ENCODE data around the gene ICE1.
"Not testable (repeated sequence)": the region's sequence is repeated elsewhere in the genome, so short reads cannot be mapped to it uniquely, and the experiment has no call there.

Gene ICE1

GRCh38 chr5:5421961-5422818 is at the start of gene ICE1:
TSS of gene ICE1 (plus strand) at chr5:5422677. CDS start at chr5:5422916, 239 bp downstream.
- peak; percentile 95 for DNase-seq

- DNase-seq, result no peak
Observed at GRCh38 chr5:5372930-5373329, 49.5 kb upstream of the ICE1 start.

- DNase-seq, result no peak
Observed at GRCh38 chr5:5373351-5373989, 49.0 kb upstream of the ICE1 start.

- DNase-seq, result no peak
Observed at GRCh38 chr5:5374009-5374715, 48.3 kb upstream of the ICE1 start.

- DNase-seq, result no peak
Observed at GRCh38 chr5:5377780-5378179, 44.7 kb upstream of the ICE1 start.

GRCh38 chr5:5378531-5378930 is 43.9 kb upstream of the ICE1 start:
- DNase-seq, result no peak

GRCh38 chr5:5380298-5380697 is 42.2 kb upstream of the ICE1 start:
- no peak for DNase-seq

- DNase-seq, result no peak
Observed at GRCh38 chr5:5381310-5381913, 41.1 kb upstream of the ICE1 start.

- no peak for DNase-seq
Observed at GRCh38 chr5:5383461-5383860, 39.0 kb upstream of the ICE1 start.

GRCh38 chr5:5384660-5385330 is 37.7 kb upstream of the ICE1 start:
- DNase-seq, result no peak

- DNase-seq, result no peak
Observed at GRCh38 chr5:5385331-5385662, 37.2 kb upstream of the ICE1 start.

- DNase-seq, result no peak
Observed at GRCh38 chr5:5386329-5386728, 36.1 kb upstream of the ICE1 start.

- no peak for DNase-seq
Observed at GRCh38 chr5:5387192-5387591, 35.3 kb upstream of the ICE1 start.

- no peak for DNase-seq
Observed at GRCh38 chr5:5387777-5388176, 34.7 kb upstream of the ICE1 start.

GRCh38 chr5:5390121-5390869 is 32.2 kb upstream of the ICE1 start:
- not testable (repeated sequence) for DNase-seq

- DNase-seq, result not testable (repeated sequence)
Observed at GRCh38 chr5:5392504-5392903, 30.0 kb upstream of the ICE1 start.

GRCh38 chr5:5394384-5394986 is 28.0 kb upstream of the ICE1 start:
- not testable (repeated sequence) for DNase-seq

GRCh38 chr5:5395093-5395492 is 27.4 kb upstream of the ICE1 start:
- not testable (repeated sequence) for DNase-seq

- no peak for DNase-seq
Observed at GRCh38 chr5:5398071-5398470, 24.4 kb upstream of the ICE1 start.

GRCh38 chr5:5401095-5401494 is 21.4 kb upstream of the ICE1 start:
- DNase-seq, result no peak

GRCh38 chr5:5403741-5404140 is 18.7 kb upstream of the ICE1 start:
- no peak for DNase-seq

- DNase-seq, result no peak
Observed at GRCh38 chr5:5404381-5404780, 18.1 kb upstream of the ICE1 start.
